NCI-H82 (cell line): ENCODE data around the gene SETD1A.

Experiments used
- DNase-seq: peaks from one replicate; lab custom pipeline; 2025; lab: John Stamatoyannopoulos, UW

SETD1A gene

GRCh38 chr16:30957456-30958174, at the start of gene SETD1A:
SETD1A (plus strand) TSS chr16:30957754; CDS start chr16:30958732, 978 bp downstream.
- DNase-seq: peak; percentile 96

GRCh38 chr16:30910427-30911029, 47.0 kb upstream of the SETD1A start:
- DNase-seq: no peak

- no peak for DNase-seq
Observed at GRCh38 chr16:30912794-30913412, 44.7 kb upstream of the SETD1A start.

- DNase-seq: no peak
Observed at GRCh38 chr16:30914830-30915229, 42.7 kb upstream of the SETD1A start.

GRCh38 chr16:30918614-30919013, 38.9 kb upstream of the SETD1A start:
- DNase-seq: no peak

GRCh38 chr16:30920891-30921290, 36.7 kb upstream of the SETD1A start:
- no peak for DNase-seq

GRCh38 chr16:30921459-30921747, 36.2 kb upstream of the SETD1A start:
- no peak for DNase-seq

- DNase-seq: peak; percentile 94
Observed at GRCh38 chr16:30921748-30922419, 35.7 kb upstream of the SETD1A start.

GRCh38 chr16:30922420-30922959, 35.1 kb upstream of the SETD1A start:
- DNase-seq: peak; percentile 99

- peak; percentile 100 for DNase-seq
Observed at GRCh38 chr16:30922960-30923535, 34.5 kb upstream of the SETD1A start.

GRCh38 chr16:30923554-30924075, 33.9 kb upstream of the SETD1A start, which contains the start of gene FBXL19:
FBXL19 (plus strand) TSS chr16:30923572; CDS start chr16:30925755, 2,183 bp downstream.
- DNase-seq: no peak

- peak; percentile 49 for DNase-seq
Observed at GRCh38 chr16:30924076-30924912, 33.3 kb upstream of the SETD1A start.

- peak; percentile 29 for DNase-seq
Observed at GRCh38 chr16:30924913-30925631, 32.5 kb upstream of the SETD1A start.

GRCh38 chr16:30925632-30925987, 31.9 kb upstream of the SETD1A start:
- DNase-seq: no peak

GRCh38 chr16:30925995-30926811, 31.4 kb upstream of the SETD1A start:
- no peak for DNase-seq

- DNase-seq: no peak
Observed at GRCh38 chr16:30926937-30927788, 30.4 kb upstream of the SETD1A start.

- peak; percentile 94 for DNase-seq
Observed at GRCh38 chr16:30927789-30928378, 29.7 kb upstream of the SETD1A start.

GRCh38 chr16:30928390-30928789, 29.2 kb upstream of the SETD1A start:
- DNase-seq: no peak
